Measurements from ENCODE around the gene LRTM2.

LRTM2 gene

DNA sequence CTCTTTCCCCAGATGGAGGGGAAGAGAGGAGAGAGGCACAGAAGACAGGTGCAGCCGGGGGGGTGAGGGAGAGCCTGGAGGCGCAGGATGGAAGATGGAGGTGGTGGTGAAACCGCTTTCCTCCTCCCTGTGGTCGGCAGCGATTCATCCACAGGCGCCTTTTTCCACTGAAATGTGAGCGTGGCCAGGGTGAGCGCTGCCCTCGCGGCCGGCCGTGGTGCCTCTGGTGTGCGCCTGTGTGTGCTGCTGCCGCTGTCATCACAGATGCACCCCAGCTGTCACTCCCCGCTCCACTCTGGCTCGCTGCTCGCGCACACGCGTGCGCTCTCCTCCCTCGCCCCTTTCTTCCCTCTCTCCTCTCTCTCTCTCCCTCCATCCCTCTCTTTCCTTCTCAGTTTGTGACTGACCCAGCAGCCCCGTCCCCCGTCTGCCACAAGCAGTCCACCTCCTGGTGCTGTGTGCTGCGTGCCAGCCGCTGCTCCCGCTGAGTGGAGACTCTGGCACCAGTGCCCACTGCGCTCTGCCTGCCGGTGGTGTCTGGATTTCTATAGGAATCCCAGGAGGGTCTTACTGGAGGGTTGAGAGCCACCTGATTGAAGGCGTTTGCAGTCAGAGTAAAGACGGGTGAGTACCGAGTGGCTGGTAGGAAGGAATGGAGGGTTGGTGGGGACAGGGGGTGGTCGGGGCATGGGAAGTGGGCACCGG, at the start of gene LRTM2:
TSS of gene LRTM2 (plus strand) at position 375 of the 705 bp plus-strand sequence. CDS start 7,584 bp downstream, outside the sequence.
- no peak for DNase-seq

DNA sequence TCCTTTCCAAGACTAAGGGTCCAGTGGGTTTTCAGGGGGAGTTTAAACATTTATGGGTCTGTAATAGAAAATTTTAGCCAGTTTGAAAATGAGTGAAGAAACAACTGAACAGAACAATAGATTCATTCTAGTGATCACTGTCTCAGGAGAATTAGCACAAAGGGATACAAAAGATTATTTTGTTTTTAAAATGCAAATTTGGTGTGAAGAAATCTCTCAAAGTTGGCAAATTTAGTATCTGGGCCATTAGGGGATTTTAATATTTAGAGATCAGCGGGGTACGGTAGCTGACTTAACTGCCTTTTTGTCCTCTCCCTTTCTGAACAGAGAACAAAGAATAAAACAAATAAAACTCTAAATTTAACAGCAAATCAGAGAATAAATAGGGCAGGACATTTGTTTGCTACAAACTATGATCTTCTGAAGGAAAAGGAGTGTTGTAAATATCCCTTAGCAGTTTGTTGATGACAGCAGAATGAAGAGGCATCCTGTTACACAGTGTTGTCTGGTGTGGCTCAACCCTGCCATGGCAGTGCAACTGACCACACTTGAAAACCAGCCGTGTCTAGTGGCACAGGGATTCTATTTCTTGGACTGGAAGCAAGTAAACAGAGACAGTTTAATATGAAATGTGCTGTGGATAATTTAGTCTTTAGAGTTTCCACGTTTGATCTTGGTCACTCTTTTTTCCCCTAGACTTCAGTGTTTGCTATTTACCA, 46.3 kb upstream of the LRTM2 start:
- DNase-seq, result no peak

DNA sequence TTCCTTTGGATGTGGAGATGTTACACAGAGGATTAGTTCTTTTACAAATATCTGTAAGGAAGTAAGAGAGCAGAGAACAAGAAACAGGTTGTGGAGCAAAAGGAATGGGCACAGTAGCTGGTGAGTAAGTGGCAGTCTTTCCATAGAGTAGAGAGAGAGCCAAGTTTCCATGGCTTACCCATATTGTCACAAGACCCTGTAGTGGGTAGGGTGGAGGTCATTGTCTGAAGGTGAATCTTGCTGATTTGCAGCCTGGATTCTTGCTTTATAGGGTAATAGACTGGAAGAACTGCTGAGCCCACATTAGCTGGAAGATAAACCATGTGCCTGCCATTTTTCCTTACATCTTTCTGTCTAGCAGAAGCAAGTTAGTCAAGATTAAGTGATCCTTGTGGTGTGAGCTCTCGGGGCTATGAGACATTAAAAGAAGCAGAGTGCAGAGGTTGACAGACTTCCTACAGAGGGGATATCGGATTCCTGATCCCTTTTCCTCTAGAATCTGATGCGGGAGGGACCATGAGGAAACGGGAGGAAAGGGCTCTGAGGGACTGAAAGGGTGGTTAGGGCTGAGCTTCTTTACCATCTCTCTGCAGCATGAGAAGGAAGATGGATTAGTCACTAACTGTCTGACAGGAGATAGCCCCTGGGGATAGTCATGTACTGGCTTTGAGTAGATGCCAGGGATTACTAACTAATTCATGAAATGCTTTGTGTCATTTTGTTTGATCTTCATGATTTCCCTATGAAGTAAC, 44.0 kb upstream of the LRTM2 start:
- DNase-seq, result no peak

DNA sequence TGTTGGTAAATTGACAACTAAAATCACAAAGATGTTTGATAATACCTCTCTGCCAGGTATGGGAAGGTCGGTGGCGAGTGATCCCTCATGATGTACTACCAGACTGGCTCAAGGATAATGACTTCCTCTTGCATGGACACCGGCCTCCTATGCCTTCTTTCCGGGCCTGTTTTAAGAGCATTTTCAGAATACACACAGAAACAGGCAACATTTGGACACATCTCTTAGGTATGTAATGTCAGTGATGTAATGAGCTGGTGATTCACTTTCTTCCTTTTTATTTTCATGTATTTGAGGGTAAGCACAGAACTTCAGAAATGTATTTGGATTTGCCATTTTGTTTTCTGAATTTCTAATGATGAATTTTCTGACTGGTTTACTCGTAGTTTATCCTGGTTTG, 42.6 kb upstream of the LRTM2 start:
- no peak for DNase-seq

DNA sequence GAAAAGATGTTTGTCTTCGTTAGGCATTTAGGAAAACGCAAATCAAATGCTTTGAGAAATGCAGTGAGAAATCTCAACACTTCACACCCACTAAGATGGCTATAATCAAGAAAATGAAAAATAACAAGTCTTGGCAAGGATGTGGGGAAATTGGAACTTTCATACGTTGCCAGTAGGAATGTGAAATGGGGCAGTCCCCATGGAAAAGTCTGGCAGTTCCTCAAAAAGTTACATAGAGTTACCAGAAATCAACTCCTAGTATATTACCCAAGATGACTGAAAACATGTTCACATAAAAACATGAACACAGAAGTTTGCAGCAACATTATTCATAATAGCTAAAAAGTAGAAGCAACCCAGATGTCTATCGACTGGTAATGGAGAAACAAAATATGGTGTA, 41.5 kb upstream of the LRTM2 start:
- DNase-seq, result no peak

DNA sequence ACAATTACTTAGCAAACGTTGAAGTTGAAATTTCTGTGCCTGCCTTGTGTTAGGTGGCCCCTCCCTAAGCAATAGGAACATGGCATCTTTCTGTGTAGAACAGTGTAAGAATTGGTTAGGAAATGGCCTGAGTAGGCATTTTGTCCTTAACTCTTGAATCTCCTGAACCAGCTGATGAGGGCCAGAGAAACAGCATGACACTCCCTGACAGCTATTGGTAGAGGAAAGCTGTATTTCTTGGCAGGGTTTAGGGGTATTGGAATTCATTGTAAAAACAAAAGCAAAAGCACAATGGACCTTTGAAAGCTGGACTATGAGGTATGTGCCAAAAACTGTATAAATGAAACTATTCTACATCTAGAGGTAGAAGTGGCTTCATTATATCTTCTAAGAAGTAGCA, 40.6 kb upstream of the LRTM2 start:
- DNase-seq, result no peak

DNA sequence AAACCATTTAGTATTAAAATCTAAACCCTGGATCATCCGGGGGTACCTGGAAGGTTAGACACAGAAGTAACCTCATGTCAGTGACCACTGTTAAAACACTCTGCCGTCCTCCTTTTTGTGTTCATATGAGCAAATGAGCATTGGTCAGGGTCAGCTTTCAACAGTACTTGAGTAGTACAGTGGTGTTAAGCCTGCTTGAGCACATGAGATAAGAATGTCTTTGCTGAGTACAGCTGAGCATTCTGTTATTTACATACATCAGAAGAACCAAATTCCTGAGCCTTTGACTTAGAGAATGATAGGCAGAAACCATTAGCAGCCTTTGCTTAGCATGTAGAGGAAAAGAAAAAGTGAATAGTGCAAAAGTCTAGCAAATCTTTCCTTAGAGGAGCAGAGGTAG, 38.6 kb upstream of the LRTM2 start:
- DNase-seq, result no peak

DNA sequence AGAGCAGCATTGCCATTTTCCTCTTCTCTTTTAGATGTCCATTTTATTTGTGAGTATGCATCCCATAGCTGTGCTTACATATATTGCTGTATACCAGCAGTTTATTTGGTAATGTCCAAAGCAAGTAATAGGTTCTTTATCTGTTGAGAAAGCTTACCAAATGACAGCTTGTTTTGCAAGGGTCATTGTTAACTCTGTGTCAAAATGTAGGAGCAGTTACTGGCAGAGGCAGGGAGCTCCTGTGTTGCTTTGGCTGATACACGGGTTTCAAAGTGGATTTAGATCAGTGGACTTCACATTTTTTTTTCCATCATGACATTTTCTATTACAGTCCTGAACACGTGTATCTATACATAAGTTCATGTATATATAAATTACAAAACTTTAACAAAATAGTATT, 38.1 kb upstream of the LRTM2 start:
- no peak for DNase-seq

DNA sequence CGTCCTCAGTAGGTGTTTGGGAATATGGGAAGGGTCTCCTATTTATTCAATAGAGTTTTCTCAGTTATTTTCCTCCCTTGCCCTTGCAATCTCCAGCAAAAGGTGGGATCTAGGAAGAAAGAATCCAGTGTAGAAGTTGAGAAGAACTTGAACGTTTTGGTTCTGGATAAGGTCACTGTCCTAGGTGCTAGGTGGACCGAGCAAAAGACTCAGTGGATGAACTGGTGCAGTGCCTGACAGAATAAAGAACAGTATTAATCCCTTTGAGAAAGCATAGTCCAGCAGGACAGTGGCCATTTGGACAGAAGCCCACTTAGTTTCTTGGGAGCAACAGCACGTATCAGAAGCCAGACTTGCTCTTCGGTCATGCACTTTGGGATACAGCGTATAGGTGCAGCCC, 32.7 kb upstream of the LRTM2 start:
- DNase-seq, result no peak

DNA sequence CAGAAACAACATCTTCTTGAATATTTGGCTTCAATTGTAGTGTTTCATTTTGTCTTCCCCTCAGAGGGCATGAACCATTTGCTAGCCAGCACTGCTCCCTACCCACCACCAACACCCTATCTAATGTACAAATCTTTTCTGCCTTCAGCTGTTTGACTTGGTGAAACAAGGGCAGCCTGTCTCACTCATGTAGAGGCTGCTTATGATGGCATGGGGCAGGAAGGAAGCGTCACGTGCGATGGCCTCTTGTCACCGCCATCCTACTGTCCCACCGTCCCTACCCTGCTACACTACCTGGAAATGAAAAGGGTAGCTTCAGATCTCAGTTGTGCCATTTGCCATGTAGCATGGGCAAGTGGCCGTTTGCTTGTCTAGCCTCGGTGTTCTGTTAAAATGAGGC, 29.9 kb upstream of the LRTM2 start:
- no peak for DNase-seq

DNA sequence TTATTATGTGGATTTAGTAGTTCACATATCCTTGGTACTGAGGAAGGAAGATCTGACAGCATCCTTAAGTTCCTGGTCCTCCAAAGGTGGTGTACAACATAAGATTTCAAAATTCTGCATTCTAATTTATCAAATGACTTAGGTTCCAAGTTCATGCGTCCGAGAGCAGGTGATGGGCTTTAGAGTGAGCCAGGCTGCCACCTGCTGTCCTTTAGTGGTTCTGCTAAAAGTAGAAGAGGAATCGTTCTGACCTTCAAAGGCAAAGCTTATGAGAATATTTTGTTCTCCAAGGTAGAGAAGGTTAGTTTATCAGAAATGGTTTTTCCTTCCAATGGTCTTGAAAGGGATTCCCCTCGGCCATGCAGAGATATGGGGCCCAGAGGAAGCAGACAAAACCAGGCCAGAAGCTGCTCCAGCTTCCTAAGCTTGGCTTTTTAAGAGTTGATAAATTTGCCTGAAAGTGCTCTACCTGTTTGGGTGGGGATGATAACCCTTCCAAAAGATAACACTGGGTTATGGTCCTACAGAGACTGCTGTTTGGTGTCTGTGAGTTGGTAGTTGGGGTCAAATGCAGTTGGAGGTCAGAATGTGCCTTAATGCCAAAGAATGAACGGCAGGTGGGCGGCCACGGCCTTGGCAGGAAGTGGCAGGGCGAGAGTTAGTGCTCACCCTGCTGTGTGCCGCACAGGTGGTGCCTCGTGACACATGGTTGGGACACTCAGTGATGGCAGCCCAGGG, 29.1 kb upstream of the LRTM2 start:
- DNase-seq, result peak; percentile 63 to 65

DNA sequence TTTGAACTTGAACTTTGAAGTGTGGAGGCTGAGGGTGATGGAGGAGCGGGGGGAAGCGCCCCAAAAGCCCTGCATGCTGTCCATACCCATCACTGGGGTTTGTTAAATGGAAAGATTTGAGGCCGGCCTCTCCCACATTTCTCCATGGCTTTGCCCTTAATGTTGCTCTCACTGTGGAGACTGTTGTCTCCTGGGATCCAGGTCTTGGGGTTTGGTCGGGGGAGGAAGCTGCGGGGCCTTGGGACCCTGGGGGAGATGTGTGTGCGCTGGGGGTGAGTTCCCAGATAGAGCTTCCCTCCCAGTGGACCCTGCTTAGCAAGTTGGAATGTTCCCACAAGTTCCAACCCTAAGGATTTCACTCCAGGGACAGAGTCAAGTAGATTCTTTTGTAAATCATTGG, 28.0 kb upstream of the LRTM2 start:
- DNase-seq, result no peak

DNA sequence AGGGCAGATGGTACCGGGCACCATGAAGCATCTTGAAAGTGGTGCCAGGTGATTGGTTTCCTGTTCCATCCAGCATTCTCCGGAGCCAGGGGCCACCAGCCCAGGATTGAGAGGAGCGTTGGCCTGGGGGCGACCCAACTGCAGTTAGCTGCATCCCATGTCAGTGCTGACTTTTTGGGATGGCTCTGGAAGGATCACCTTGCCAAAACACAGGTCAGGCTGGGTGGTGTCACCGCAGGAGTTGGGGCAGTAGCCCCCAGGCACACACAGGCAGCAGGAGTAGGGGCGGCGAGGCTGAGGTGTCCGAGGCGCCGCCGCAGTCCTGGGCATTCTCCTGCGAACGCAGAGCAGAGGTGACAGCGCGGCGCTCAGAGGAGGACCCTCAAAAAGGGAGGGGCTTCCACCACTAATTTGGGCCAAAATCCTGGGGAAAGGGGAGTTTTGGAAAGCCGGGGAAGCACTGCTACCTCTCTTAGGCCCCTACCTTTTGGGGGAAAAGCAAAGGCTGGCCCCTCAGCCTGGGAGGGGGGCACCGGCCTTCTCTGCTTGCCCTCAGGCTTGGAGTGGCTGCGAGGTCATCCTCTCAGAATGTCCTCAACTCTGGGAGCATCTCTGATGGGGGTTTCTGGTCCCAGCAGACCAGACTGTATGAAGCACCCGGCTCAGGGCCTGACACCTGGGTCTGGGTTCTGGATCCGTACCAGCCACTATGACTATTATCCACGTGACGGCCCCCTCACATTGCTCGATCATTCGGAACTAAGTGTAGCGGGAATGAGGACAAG, 26.7 kb upstream of the LRTM2 start:
- no peak for DNase-seq

DNA sequence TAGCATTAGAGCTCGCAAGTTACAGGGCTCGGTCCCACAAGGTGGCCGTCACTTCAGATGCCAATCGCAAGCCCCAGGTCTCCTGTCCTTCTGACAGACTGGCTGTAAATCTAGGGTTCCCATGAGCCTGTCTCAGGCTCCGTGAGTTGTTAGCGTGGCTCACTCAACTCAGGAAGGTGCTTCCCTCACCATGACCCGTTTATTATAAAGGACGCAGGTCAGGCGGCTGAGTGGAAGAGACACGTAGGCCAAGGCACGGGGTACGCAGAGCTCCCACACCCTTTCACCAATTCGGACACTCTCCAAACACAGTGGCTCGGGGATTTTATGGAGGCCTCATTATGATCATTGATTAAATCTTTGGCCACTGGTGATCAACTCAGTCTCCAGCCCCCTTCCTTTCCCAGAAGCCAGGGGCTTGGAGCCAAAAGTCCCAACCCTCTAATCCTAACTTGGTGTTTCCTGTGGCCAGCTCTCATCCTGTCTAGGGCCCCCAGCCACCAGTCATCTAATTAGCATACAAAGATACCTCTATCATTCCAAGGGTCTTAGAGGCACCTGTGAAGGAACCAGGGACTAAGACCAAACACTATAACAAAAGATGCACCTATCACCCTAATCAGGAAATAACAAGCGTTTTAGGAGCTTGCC, 25.8 kb upstream of the LRTM2 start:
- DNase-seq, result no peak

DNA sequence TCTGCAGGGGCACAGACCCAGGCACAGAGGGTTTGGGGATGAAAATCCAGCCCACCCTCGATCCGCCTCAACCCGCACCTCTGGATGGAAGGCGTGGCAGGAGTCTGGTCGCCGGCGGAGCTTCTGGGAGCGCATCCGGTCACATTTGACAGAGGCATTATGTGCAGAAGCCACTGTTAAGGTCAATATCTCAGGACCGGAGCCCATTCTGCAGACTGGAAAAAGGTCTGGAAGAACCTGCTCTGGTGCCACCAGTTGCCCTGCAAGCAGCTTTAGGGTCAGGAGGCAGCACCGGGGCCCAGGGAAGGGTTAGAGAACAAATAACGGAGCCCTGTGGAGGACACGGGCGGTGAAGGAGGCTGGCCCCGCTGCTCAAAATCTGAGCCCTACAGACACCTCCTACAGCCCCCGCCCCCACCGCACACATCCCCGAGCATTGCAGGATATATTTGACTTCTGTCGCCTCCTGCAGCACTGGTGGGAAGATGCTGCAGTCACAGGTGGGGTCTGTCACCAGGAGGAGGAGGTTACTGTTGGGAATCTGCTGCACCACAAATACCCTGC, 25.1 kb upstream of the LRTM2 start:
- DNase-seq, result no peak

DNA sequence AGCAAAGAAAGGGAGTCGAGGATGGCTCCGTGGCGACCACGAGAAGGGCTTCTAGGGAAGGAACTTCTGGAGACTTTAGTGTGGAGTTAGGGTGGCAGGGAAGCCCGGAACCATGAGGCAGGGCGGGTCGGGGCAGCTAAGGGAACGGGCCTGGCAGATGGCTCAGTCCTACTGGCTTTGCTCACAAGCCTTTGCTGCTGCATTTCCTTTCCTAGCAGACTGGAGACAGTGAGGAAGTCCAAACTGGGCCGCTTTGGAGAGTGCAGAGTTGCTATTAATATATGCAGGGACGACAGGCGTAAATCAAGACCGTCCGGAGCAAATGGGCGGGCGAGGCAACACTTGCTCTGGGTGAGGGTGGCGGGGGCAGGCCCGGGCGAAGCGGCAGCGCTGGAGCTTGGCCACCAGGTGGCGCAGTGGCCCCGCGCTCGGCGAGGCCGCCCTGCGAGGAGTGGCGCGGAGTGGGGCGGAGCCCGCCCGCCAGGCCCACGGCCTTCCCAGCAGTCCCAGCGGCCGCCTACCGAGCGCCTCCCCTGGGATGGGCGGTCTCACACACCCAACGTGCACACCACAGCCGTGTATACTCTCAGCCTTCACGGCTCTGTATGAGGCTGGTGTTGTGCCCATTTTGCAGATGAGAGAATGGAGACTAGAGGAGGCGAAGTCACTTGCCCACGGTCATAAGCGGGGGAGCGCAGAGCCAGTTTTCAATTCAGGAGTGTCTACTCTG, 24.4 kb upstream of the LRTM2 start:
- DNase-seq, result peak; percentile 91 to 93

DNA sequence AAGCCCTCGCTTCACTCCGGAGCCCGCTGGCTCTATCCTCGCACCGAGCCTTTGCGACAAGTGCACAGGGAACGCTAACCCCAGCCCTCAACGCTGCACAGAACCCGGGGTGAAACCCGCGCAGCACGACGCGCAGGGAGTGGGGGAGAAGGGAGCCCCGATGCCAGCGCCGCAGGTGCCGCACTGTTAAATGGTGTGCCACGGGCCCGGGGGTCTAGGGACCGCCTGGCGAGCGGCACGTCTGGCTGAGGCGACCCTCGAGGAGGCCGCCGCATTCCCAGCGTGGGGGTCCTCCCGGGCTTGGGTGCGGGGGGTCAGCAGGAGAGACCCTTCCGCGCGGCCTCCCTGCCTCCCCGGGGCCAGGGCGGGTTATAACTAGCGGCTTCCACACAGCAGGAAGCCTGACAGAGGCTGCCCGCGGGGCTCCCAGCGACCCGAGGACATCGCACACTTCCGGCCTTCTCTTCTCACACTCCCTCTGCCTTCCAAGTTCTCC, 23.8 kb upstream of the LRTM2 start:
- peak; percentile 22 to 32 for DNase-seq

DNA sequence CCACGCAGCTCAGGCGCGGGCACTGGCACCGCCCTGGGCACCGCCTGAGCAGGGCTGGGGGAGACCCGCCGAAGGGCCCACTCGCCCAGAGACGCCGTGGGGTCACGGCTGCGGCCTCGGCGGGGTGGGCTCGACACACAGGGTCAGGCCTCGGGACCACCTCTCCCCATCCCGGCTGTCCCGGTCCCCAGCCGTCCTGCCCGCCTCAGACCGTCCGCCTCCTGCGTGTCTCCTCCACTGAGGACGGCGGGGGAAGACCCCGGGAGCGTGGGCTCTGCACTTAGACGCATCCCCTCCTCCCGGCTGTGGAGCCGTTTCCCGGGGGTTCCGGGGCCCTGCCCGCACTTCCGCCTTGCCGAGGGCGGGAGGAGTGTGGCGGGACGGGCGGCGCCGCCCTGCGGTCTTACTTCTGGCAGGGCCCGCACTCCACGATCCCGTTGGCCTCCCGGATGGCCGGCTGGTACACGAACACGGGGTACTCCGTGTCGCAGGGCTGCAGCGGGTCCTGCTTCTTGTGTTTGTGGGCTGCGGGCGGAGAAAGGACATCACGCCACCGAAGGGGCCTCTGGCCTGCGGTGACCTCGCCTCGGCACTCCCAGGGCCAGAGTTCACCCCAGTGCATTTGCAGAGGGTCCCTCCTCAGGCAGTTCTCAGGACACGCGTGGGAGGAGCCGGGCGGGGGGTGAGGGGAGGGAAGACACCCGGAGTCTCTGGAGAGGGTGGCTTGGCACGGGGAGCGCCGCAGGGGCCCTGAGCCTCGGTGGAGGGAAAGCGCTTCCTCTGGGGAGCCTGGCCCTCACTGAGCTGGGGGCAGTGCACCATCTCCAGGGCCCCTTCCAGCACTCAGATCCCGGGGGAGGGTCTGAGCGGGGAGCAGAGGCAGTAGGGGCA, 23.1 kb upstream of the LRTM2 start:
- peak; percentile 31 for DNase-seq

DNA sequence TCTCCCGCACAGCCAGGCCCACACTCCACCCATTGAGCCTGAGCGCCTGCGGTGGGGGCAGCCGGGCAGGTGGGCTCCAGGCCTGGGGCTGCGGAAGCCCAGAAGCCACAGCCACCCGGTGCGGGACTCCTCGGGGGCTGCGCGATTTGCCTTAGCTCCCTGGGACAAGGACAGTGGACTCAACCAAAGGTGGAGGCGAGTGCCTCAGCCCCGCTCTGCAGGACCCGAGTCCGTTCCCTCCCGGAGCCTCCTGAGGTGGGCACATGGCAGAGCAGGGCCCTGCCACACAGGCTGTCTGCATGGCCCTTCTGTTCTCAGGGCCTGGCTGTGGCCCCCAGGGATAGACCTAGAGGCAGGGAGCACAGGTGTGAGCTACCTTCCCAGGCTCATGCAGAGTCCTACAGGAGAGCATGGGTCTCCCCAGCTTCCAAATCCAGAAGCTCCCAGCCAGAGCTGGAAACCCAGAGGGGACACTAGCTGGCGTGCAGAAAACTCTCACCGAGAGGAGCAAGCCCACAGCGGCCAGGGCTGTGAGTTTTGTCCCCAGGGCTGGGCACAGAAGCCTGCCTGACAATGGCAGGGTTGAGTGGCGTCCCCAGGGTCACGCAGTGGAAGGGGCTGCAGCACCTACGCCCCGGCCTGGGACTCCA, 22.2 kb upstream of the LRTM2 start:
- no peak for DNase-seq

Data from activated CD4-positive, alpha-beta T cell treated with anti-CD3 and anti-CD28 coated beads, Interleukin-2, amount 50 U/mL, for 4 hours (primary cell).